ENCODE results near the gene DAPK2. TPM values are rescaled to one million over a fixed set of nuclear protein-coding genes. Genes with fewer than 3 reads are reported as not detected.

DAPK2 gene
- total and polyA plus RNA-seq, 2 experiments from 2014 or later: 5.8 to 7.5 TPM

GRCh38 chr15:63971904-63972303 lies 74.4 kb downstream of the DAPK2 start:
- Histone ChIP-seq H3K36me3 (ENCODE audit: low read depth) (no peaks in the 10 kb centered on the region), H3K4me2 (ENCODE audit: unreplicated experiment) (no peak overlapping the region), H3K9me2 (ENCODE audit: insufficient read depth) (no peaks in the 10 kb centered on the region), H3K4me1 (ENCODE audit: insufficient read depth) (peaks cover 27% of the 10 kb centered on the region), H3K79me2 (ENCODE audit: insufficient read depth) (no peaks in the 10 kb centered on the region), H3K9ac (no peak overlapping the region), H3K27me3 (replicated peaks; ENCODE audit: insufficient read depth) (no peaks in the 10 kb centered on the region), H3K9me3 (ENCODE audit: low read depth) (no peaks in the 10 kb centered on the region), H3F3A (ENCODE audit: insufficient read depth) (peaks cover 21% of the 10 kb centered on the region), H2AFZ (no peak overlapping the region), H3K27ac (no peak overlapping the region), H3K4me3 (no peak overlapping the region), H4K20me1 (ENCODE audit: insufficient read depth) (no peaks in the 10 kb centered on the region)
- in situ Hi-C loops (cut with MboI): no loop called here
- TF ChIP-seq EZH2phosphoT487 (IDR thresholded peaks at IDR 0.05; ENCODE audit: insufficient read depth, low read depth) (no peak), EZH2 (IDR thresholded peaks at IDR 0.05; ENCODE audit: insufficient read depth, poor library complexity, severe bottlenecking) (no peak)
- DNase-seq: no peak
- 86 to 97% methylated on average over 1 of the region's 1 CpG for WGBS, 2 experiments (ENCODE audit: low coverage in 1 of 2, low lambda C conversion rate in 2 of 2, missing lambda C conversion rate in 2 of 2)

DNA sequence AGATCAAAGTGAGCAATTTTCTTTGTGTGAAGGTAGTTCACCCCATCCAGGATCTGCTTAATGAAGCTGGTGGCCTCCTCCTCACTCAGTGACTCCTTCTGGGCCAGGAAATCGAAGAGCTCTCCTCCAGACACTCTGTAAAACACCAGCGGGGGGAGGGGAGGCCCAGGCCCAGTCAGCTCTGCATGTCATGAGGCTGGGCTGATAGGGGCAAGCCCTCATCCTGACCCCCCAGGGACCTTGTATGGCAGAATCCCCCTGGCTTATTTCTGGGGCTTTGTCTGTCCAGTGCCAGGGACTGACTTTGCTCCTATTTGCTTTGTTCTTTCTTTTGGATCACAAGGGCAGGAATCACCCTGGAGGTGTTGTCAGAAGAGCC lies 74.9 kb downstream of the DAPK2 start:
- 50 to 75% methylated on average over 2 of the region's 2 CpGs for WGBS, 2 experiments (ENCODE audit: low coverage in 1 of 2, low lambda C conversion rate in 2 of 2, missing lambda C conversion rate in 2 of 2)
- no peak overlapping the region for H3K4me3 ChIP-seq
- no peak overlapping the region for H2AFZ ChIP-seq
- no peak for DNase-seq
- no peak overlapping the region for H3K4me2 ChIP-seq (ENCODE audit: unreplicated experiment)
- H3K4me1 ChIP-seq (ENCODE audit: insufficient read depth): peaks cover 27% of the 10 kb centered on the region
- H3K36me3 ChIP-seq (ENCODE audit: low read depth): no peaks in the 10 kb centered on the region
- no peaks in the 10 kb centered on the region for H3K9me2 ChIP-seq (ENCODE audit: insufficient read depth)
- in situ Hi-C loops (cut with MboI): no loop called here
- no peaks in the 10 kb centered on the region for H4K20me1 ChIP-seq (ENCODE audit: insufficient read depth)
- no peak overlapping the region for H3K27ac ChIP-seq
- H3K27me3 ChIP-seq (replicated peaks; ENCODE audit: insufficient read depth): no peaks in the 10 kb centered on the region
- H3K9me3 ChIP-seq (ENCODE audit: low read depth): no peaks in the 10 kb centered on the region
- H3K9ac ChIP-seq: no peak overlapping the region
- peaks cover 21% of the 10 kb centered on the region for H3F3A ChIP-seq (ENCODE audit: insufficient read depth)
- H3K79me2 ChIP-seq (ENCODE audit: insufficient read depth): no peaks in the 10 kb centered on the region
- no peak for TF ChIP-seq EZH2phosphoT487 (IDR thresholded peaks at IDR 0.05; ENCODE audit: insufficient read depth, low read depth)
- TF ChIP-seq EZH2 (IDR thresholded peaks at IDR 0.05; ENCODE audit: insufficient read depth, poor library complexity, severe bottlenecking): no peak

DNA sequence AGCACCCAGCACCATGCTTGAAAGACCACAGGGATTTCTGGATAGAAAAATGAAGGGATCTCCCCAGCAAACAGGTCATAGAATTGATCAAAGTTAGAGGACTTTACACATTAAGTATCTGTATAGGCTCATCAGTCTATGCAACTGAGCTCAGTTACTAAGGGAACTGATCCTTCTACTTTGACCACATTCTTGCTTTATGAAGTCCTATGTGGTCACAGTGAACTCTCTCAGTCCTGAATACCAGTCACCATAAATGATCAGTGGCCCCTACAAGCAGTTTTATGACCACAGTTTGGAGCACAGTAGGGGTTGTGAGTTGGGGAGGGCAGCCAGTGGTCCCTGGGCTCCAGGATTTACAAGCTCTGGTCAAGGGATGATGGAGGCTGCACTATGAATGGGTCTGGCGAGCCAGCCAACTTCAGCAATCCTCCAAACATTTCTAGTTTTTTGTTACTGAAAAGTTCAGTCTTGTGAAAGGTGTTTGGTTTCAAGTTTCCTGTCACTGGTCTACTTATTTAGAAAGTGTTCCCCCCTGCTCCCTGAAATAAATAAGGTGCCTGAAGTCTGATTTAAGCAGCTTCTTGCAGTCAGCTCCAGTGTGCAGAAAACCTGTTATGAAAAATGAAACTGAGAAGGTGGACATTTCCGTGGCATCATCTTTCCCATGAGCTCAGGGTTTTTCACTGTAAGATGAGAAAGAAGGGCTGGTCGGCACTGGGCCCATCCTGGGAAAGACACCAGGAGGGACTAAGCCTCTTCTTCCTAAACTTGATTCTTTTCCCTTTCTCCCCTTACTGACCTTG lies 75.5 kb downstream of the DAPK2 start:
- H3F3A ChIP-seq (ENCODE audit: insufficient read depth): peaks cover 21% of the 10 kb centered on the region
- no peak overlapping the region for H3K4me2 ChIP-seq (ENCODE audit: unreplicated experiment)
- H4K20me1 ChIP-seq (ENCODE audit: insufficient read depth): no peaks in the 10 kb centered on the region
- TF ChIP-seq EZH2 (IDR thresholded peaks at IDR 0.05; ENCODE audit: insufficient read depth, poor library complexity, severe bottlenecking) (no peak), EZH2phosphoT487 (IDR thresholded peaks at IDR 0.05; ENCODE audit: insufficient read depth, low read depth) (no peak)
- H3K9me2 ChIP-seq (ENCODE audit: insufficient read depth): no peaks in the 10 kb centered on the region
- no peak overlapping the region for H3K9ac ChIP-seq
- peak; percentile 24 for DNase-seq
- no peaks in the 10 kb centered on the region for H3K27me3 ChIP-seq (replicated peaks; ENCODE audit: insufficient read depth)
- no peaks in the 10 kb centered on the region for H3K36me3 ChIP-seq (ENCODE audit: low read depth)
- in situ Hi-C loops (cut with MboI): no loop called here
- no peaks in the 10 kb centered on the region for H3K9me3 ChIP-seq (ENCODE audit: low read depth)
- H3K4me3 ChIP-seq: no peak overlapping the region
- H3K27ac ChIP-seq: no peak overlapping the region
- H3K79me2 ChIP-seq (ENCODE audit: insufficient read depth): no peaks in the 10 kb centered on the region
- no peak overlapping the region for H2AFZ ChIP-seq
- peaks cover 27% of the 10 kb centered on the region for H3K4me1 ChIP-seq (ENCODE audit: insufficient read depth)
- 63 to 67% methylated on average over 3 of the region's 3 CpGs for WGBS, 2 experiments (ENCODE audit: low coverage in 1 of 2, low lambda C conversion rate in 2 of 2, missing lambda C conversion rate in 2 of 2)

DNA sequence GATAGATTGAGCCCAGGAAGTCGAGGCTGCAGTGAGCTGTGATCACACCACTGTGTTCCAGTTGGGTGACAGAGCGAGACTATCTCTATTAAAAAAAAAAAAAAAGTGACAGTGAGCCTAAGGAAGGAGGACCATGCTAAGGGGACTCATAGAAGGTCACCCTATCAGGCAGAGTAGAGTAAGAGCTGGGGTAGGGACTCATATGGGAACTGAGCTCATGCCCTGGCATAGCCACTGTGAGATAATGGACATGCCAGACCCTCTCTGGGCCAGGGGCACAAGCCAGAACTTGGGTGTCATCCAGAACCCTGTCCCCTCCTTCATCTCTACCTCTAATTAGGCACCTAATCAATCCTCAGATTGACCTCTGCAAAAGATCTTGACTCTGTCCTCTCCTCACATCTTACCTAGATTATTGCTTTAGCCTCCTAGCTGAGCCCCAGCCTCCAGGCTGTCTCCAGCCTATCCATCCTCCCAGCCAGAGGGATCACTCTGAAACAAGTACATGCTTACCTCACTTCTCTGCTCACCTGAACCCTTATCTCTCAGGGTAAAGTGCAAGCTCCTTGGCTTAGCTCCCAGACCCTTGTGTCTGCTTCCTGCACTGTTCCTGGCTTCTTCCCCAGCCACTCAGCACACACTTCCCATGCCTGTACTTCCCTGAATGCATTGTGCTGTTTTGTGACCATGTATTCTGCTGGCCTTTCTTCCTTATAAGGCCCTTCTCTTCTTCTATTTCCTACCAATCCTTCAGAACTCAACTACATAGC lies 76.4 kb downstream of the DAPK2 start:
- Histone ChIP-seq H2AFZ (no peak overlapping the region), H3K9me2 (ENCODE audit: insufficient read depth) (no peaks in the 10 kb centered on the region), H3K27ac (no peak overlapping the region), H3K9ac (no peak overlapping the region), H3K79me2 (ENCODE audit: insufficient read depth) (no peaks in the 10 kb centered on the region), H3K36me3 (ENCODE audit: low read depth) (no peaks in the 10 kb centered on the region), H3F3A (ENCODE audit: insufficient read depth) (peaks cover 21% of the 10 kb centered on the region), H3K4me1 (ENCODE audit: insufficient read depth) (peaks cover 24% of the 10 kb centered on the region), H3K27me3 (replicated peaks; ENCODE audit: insufficient read depth) (no peaks in the 10 kb centered on the region), H3K4me2 (ENCODE audit: unreplicated experiment) (no peak overlapping the region), H3K4me3 (no peak overlapping the region), H4K20me1 (ENCODE audit: insufficient read depth) (no peaks in the 10 kb centered on the region), H3K9me3 (ENCODE audit: low read depth) (no peaks in the 10 kb centered on the region)
- no peak for DNase-seq
- 87 to 93% methylated on average over 2 of the region's 2 CpGs for WGBS, 2 experiments (ENCODE audit: low coverage in 1 of 2, low lambda C conversion rate in 2 of 2, missing lambda C conversion rate in 2 of 2)
- in situ Hi-C loops (cut with MboI): no loop called here
- TF ChIP-seq EZH2phosphoT487 (IDR thresholded peaks at IDR 0.05; ENCODE audit: insufficient read depth, low read depth): no peak
- TF ChIP-seq EZH2 (IDR thresholded peaks at IDR 0.05; ENCODE audit: insufficient read depth, poor library complexity, severe bottlenecking): no peak

All from GM23248 (cell line).